Testis (tissue), 3 donors: ENCODE data around the gene SNX8. TPM values are rescaled to one million over a fixed set of nuclear protein-coding genes. Genes with fewer than 3 reads are reported as not detected.
"Not testable (repeated sequence)": the region's sequence is repeated elsewhere in the genome, so short reads cannot be mapped to it uniquely, and the experiment has no call there.

Source experiments
- DNase-seq: peaks from one replicate; pipeline ENCODE4 v3.0.0-alpha.2; 2019
- H3K27ac ChIP-seq, 2 donors: fragments of 200-600 bp; sonication (generic); one replicate each; pipeline ENCODE4 v1.5.1; 2019
- H3K27me3 ChIP-seq: fragments of 200-600 bp; sonication (generic); one replicate; pipeline ENCODE4 v1.5.1; 2019
- H3K36me3 ChIP-seq: fragments of 200-600 bp; sonication (generic); one replicate; pipeline ENCODE4 v1.5.1; 2017; ENCODE audit warnings: low read depth; ENCODE audit errors: missing control alignments
- H3K4me1 ChIP-seq: fragments of 200-600 bp; sonication (generic); one replicate; pipeline ENCODE4 v1.5.1; 2019
- H3K4me3 ChIP-seq, 2 donors: fragments of 200-600 bp; sonication (generic); one replicate each; pipeline ENCODE4 v1.5.1; 2017 to 2019
- H3K9me3 ChIP-seq: fragments of 200-600 bp; sonication (generic); one replicate; pipeline ENCODE4 v1.5.1; 2017
- CTCF ChIP-seq, 3 experiments: fragments of 450-650 bp in 2 of 3; fragments of 200-600 bp in 1 of 3; sonication (generic) in 1 of 3; IDR thresholded peaks; one replicate each; pipeline ENCODE4 v1.5.1; 2016 to 2019; ENCODE audit warnings: antibody characterized with exemption in 3 of 3, mild to moderate bottlenecking in 2 of 3, moderate library complexity in 1 of 3
- POLR2A ChIP-seq: fragments of 450-650 bp; IDR thresholded peaks from one replicate; pipeline ENCODE4 v1.6.1; 2017; ENCODE audit warnings: antibody characterized with exemption, mild to moderate bottlenecking, moderate library complexity
- WGBS, 2 donors: methylation state at CpG; one replicate each; pipeline ENCODE4 v1.1.5; 2018; 5-methylcytosine and 5-hydroxymethylcytosine counted together
- intact Hi-C: fragments of 100-400 bp; cut with DNase I; formaldehyde crosslinking; loops from one replicate; pipeline ENCODE4 v1.15.1; 2023; ENCODE audit warnings: low total_unique reads
- polyA plus RNA-seq: library from polyadenylated mRNA; stranded (reverse); fragments of 350-450 nt; fragmentation: Illumina TruSeq; extraction: RNeasy Lipid Tissue Mini Kit (QIAGEN cat#74804); gene quantifications from one replicate; pipeline ENCODE4 v1.2.3, GENCODE V29; 2014; ENCODE audit warnings: low read depth, low replicate concordance; ENCODE audit not compliant: insufficient read depth
- total RNA-seq, 2 donors: library from RNA; depleted of rRNA; stranded (reverse); fragments of >200 nt; gene quantifications; one replicate each; pipeline ENCODE4 v1.2.3, GENCODE V29; 2016

Gene SNX8
- total and polyA plus RNA-seq, 3 donors from 2014 or later: 50.9 to 90.8 (median 66.8) TPM

DNA sequence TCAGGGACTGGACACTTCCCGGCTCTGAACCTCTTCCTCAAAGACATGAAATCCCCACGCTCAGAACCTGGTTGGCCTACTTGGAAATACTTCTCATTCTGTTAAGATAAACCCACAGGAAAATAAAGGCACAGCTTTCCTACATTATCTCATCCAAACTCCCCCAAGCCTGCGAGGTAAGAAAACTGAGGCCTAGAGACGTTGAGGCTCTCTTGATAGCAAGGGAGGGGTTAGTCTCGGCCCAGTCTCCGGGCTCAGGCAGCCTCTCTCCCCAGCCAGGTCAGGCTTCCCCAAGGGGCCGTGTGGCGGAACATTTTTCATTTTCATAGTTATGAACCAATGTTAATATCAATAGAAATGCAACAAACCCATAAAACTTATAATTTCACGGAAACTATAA lies 35.8 kb upstream of the SNX8 start:
- TF ChIP-seq POLR2A (no peak), CTCF (IDR thresholded peaks at IDR 0.05) (no peak)
- Histone ChIP-seq H3K4me3 (no peak overlapping the region), H3K4me1 (peaks cover 4% of the 10 kb centered on the region), H3K27me3 (no peaks in the 10 kb centered on the region), H3K36me3 (no peaks in the 10 kb centered on the region), H3K27ac (peak overlapping the region in 1 of 2 donors; percentile 16), H3K9me3 (no peaks in the 10 kb centered on the region)
- WGBS, 2 donors: 71 to 77% methylated on average over 9 of the region's 9 CpGs
- no peak for DNase-seq
- intact Hi-C loops: no loop called here

DNA sequence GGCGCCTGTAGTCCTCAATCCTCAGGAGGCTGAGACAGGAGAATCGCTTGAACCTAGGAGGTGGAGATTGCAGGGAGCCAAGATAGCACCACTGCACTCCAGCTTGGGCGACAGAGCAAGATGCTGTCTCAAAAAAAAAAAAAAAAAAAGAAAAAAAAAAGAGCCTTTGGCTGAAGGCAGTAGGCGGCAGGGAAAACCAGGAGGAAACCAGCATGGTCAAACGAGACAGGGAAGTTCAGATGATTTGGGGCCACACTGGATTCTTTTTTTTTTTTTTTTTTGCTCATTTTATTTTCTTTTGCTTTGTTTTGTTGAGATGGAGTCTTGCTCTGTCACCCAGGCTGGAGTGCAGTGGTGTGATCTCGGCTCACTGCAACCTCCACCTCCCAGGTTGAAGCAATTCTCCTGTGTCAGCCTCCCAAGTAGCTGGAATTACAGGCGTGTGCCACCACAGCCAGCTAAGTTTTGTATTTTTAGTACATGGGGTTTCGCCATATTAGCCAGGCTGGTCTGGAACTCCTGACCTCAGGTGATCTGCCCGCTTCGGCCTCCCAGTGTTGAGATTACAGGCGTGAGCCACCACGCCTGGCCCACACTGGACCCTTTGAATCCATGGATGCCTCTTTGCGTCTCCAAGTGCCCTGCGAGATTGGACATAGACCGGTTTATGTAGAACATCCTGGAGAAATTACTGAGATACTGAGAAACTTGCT lies 33.3 kb upstream of the SNX8 start:
- H3K9me3 ChIP-seq, H3K4me3 ChIP-seq, DNase-seq, H3K27me3 ChIP-seq, H3K36me3 ChIP-seq, H3K4me1 ChIP-seq: not testable (repeated sequence)
- peak overlapping the region; percentile 32 to 33 for H3K27ac ChIP-seq
- 63 to 67% methylated on average over 15 of the region's 15 CpGs for WGBS, 2 donors
- intact Hi-C loops: loop anchor here (10.0 kb wide), 1 partner anchor 93 kb away; no protein-coding TSS in a partner anchor

GRCh38 chr7:2336626-2337299 lies 22.5 kb upstream of the SNX8 start:
- no peak overlapping the region for H3K4me3 ChIP-seq
- H3K36me3 ChIP-seq: no peaks in the 10 kb centered on the region
- no peaks in the 10 kb centered on the region for H3K9me3 ChIP-seq
- H3K4me1 ChIP-seq: no peaks in the 10 kb centered on the region
- WGBS, 2 donors: 74 to 79% methylated on average over 20 of the region's 20 CpGs
- TF ChIP-seq POLR2A (no peak), CTCF (IDR thresholded peaks at IDR 0.05) (no peak)
- intact Hi-C loops: no loop called here
- peak; percentile 62 for DNase-seq
- no peaks in the 10 kb centered on the region for H3K27me3 ChIP-seq
- no peak overlapping the region for H3K27ac ChIP-seq

- H3K4me3 ChIP-seq, DNase-seq, intact Hi-C loops, H3K9me3 ChIP-seq, H3K36me3 ChIP-seq, H3K27me3 ChIP-seq, H3K27ac ChIP-seq, H3K4me1 ChIP-seq: not testable (repeated sequence)
- 88 to 97% methylated on average over 4 of the region's 4 CpGs for WGBS, 2 donors
Observed at GRCh38 chr7:2332606-2333231, 18.5 kb upstream of the SNX8 start.

GRCh38 chr7:2331707-2332106 lies 17.5 kb upstream of the SNX8 start:
- Histone ChIP-seq H3K27ac (no peak overlapping the region), H3K9me3 (no peaks in the 10 kb centered on the region), H3K36me3 (no peaks in the 10 kb centered on the region), H3K4me1 (no peaks in the 10 kb centered on the region), H3K4me3 (no peak overlapping the region), H3K27me3 (no peaks in the 10 kb centered on the region)
- TF ChIP-seq CTCF (IDR thresholded peaks at IDR 0.05): no peak
- TF ChIP-seq POLR2A: no peak
- intact Hi-C loops: no loop called here
- 94 to 95% methylated on average over 6 of the region's 6 CpGs for WGBS, 2 donors
- no peak for DNase-seq
